GM21619 (cell line): ENCODE measurements around the gene SLC4A4.
A peak's percentile ranks its signal among the peaks of the same experiment; 100 is the strongest.

Source experiments
- ATAC-seq: cut with Tn5 transposase; IDR thresholded peaks from one replicate; pipeline ENCODE4 v1.9.1; 2021; ENCODE audit not compliant: unreplicated experiment

SLC4A4 gene

DNA sequence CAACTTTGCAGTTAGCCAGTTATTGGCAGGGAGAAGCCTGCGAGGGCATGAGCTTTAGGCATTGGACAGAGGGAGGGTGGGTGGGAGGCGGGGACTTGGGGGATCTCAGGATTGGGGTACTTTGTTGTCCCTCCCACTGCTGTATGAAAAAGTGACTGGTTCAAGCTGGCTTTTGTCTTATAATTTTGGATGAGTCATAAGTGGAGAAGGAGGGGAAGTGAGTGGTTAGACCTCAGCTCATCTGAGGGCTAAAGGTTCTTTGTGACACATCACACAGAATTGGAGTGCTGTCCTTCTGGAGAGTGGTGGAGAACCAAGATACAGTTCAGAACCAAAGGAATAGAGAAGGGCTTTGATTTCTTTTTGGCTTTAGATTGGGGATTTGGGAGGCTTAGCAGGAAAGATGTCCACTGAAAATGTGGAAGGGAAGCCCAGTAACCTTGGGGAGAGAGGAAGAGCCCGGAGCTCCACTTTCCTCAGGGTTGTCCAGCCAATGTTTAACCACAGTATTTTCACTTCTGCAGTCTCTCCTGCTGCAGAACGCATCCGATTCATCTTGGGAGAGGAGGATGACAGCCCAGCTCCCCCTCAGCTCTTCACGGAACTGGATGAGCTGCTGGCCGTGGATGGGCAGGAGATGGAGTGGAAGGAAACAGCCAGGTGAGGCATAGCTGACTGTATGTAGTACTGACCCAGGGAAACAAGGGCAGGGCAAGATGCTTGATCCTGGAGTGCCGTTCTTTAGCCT lies at the start of gene SLC4A4:
SLC4A4 (plus strand) TSS at position 175 of the 748 bp plus-strand sequence.
- peak; percentile 99 for ATAC-seq

DNA sequence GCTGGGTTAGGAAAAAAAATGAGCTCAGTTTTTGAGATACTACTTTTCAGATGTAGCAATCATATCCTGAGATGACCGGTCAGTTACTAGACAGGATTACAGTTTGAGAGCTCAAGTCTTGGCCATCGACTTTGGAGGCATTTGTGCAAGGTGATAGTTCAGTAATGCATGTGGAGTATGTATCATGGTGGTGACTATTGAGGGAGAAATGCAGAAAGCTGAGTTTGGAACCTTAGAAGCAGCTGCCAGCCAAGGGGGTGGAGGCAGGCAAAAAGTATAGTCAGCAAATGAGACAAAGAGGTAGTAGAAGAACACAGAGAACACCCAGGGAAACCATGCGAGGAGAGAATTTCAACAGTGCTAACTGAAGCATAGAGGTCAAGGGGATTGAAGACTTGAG lies 48.7 kb upstream of the SLC4A4 start:
- ATAC-seq = no peak

DNA sequence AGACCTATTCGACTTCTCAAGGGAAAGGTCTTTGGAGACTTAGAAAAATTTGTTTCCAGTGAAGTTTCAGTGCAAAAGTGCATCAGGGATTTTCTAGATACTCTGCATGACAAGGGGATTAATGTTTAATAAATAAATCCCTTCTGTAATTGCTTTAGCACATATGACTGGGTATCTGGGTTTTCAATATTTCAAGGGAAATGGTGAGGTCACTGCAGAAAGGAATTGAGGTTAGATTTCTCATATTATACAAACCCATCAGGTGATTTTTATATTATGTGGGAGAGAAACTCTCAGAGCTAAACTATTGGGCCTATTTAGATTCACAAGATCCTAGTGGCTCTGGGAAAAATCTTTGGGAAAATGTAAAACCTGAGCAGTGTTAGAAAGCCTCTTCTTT lies 48.3 kb upstream of the SLC4A4 start:
- ATAC-seq = no peak

DNA sequence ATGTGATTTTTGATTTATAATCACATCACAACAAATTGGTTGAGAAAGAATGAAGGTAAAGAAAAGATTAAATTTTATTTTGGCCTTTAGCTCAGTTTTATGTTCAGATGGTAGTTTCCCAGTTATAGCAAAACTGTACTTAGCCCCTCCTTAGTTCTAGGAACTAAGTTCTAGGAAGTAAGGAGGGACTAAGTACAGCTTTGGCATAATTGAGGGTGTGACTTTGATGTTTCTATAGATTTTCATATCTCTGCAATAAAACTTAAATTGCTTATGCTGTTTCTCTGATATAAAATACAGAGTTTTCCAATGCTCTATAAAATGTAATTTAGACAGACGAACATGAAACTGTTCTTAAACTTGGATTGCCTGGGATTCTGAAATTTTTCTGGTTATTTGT lies 46.6 kb upstream of the SLC4A4 start:
- ATAC-seq = no peak

DNA sequence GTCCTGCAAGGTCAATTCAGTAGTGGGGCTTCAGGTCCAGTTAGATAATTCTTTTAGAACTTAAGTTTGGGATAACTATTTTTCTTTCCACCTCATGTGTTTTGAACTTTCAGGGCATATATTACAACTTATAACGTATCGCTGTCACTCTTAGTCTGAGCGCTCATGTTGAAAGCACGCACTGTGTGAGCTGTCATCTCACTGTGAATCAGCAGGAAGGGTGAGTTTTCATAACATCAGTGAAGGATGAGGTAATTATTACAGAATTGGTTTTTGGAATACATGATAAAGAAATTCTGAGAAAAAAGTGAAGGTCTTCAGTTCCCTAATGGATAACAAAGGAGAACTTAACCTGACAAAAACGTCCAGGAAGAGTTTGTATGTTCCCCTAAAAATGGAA lies 45.1 kb upstream of the SLC4A4 start:
- no peak for ATAC-seq

DNA sequence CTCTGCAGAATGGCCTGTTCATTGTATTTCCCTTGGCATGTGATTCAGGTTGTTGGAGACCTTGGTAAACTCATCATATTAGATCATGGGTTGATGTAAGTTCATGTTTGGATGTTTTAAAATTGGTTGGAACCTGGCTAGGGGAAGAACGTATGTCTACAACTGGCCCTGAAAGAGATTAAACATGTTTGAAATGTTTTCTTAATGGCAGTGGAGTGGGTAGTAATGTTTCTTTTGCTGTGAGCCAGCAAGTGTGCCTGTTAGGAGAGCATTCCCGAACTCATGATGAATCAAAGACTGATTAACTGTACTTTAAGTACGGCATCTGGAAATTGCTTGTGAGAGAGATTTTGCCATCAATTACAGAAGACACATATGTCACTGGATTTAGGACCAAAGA lies 44.5 kb upstream of the SLC4A4 start:
- no peak for ATAC-seq

DNA sequence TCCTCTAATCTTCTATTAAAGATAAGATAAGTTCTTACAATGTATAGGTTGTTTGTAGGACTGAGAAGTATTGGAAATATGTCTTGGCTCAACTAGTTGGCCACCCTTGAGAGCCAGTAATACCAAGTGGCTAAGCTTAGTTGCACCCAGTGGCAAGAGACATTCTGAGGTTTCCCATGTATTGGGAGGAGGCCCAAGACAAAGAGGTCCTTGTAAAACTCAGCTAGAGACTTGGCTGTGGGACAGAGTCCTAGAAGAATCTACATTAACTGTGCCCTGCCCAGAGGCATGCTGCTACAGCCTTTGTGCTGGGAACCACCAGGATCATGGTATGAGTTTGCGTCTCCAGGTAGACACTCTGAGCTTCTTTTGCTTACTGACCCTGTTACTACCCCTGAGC lies 41.9 kb upstream of the SLC4A4 start:
- ATAC-seq = no peak

DNA sequence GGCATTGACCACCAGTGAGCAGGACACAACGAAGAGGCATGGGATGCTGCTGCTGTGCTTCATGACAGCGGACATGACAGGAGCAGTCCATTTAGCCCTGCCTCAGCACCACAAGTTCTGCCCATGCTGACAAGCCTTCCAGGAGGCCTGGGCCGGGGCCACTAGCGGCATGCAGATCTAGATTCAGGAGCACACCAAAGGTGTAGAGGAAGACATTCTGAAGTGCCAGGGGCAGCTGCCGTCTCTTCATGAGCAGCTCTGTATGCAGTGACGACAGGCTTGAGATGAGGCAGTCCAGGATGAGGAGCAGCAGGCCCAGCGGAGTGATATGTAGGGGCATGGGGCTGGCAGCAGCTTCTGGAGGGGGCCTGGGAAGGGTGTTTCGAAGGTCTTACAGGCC lies 38.5 kb upstream of the SLC4A4 start:
- no peak for ATAC-seq

DNA sequence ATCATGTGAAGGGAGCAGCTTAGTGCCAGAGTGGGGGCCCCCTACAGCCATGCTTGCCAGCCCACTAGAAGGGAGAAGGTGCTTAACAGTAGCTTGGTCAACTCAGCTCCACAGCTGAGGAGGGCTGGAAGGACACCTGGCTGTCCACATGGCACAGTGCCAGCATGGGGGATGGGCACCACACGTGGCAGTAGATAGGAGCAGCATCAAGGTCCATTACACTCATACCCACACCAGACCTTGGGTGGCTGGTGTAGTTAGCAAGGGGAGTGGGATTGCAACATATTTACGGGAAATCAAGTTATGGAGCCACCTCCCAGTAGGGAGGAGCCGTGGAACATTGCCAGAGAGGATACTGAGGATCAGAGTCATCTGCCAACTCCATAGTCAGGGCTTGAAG lies 37.9 kb upstream of the SLC4A4 start:
- ATAC-seq = no peak

DNA sequence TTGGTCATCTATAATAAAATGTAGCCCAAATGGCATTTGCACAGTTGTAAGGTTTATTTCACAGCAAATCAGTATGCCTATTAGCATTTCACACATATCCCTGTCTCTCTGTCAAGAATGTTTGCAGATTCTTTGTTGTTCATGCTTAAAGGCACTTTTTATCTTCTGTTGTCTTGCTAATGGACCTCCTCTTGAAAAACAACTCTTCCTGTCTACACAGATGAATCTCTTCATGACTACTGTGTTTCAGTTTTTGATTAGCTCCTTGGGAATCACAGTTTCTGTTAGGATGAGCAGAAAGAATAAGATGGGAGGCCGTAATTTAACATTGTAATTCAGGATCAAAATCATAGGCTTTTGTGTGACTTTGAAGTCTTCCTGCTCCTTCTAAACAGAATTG lies 35.5 kb upstream of the SLC4A4 start:
- ATAC-seq = no peak

DNA sequence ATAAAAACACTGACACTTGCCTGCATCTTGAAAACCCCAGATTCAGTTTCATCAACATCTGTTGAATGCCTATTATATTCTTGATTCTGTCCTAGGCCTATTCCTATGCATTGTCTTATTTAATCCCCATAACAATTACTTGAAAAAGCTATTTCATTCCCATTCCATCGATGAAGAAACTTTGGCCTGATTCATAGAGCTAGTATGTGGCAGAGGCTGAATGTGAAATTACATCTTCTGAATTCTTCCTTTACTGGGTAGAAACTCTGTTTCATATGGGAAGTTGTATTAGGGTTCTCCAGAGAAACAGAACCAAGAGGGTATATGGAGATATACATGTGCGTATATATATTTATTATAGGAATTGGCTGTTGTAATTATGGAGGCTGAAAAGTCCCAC lies 35.0 kb upstream of the SLC4A4 start:
- ATAC-seq = no peak

DNA sequence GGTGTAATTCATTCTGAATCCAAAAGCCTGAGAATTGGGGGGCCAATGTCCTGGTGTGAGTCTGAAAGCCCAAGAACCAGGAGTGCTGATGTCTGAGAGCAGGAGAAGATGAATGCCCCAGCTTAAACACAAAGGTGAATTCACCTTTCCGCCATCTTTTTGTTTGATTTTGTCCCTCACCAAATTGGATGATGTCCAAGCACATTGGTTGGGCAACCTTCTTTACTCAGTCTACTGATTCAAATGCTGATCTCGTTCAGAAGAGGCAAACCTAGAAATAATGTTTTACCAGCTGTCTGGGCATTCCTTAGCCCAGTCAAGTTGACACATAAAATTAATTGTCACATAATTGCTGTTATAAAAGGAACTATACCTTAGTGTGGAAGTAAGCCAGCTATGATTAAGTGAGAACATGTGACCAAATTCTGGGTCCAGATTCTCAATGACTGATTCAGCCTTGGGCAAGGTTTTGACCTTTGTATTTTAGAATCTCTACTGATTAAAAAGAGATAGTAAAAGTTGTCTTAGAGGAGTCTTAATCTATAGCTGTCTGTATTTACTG lies 34.5 kb upstream of the SLC4A4 start:
- no peak for ATAC-seq

DNA sequence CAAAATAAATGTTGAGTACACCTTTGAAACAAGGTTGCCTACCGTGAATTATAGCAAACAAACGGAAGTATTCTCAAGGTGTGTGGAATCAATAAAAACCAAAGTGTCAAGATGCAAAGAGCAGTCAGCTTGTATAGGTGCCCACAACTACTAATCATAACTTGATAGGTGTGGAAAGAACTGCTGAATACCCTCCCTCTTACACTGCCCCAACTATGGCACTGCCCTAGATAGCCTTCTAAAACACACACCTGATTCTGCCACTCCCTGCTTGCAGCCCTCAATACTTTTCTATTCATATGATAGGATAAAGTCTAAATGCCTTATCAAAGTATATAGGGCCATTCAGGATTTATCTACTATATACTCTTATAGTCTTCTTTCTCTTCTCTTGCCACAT lies 31.1 kb upstream of the SLC4A4 start:
- ATAC-seq = no peak

DNA sequence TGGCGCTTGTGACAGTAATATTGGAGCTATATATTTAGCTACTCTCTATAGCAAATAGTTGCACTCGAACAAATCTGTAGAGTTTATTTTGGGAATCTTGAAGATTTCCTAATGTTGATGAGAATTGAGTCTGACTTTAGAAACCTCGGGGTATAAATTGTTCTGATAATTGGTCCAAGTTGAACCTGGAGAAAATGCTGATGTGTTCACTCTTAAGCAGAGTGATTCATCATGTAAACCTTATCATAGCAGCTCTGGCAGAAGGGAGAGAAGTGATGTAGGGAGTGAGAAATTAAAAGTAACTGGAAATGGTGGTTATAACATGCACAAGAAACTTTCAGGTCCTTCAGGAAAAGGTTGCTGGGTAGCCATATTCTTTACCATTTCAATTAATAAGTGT lies 16.4 kb upstream of the SLC4A4 start:
- no peak for ATAC-seq

DNA sequence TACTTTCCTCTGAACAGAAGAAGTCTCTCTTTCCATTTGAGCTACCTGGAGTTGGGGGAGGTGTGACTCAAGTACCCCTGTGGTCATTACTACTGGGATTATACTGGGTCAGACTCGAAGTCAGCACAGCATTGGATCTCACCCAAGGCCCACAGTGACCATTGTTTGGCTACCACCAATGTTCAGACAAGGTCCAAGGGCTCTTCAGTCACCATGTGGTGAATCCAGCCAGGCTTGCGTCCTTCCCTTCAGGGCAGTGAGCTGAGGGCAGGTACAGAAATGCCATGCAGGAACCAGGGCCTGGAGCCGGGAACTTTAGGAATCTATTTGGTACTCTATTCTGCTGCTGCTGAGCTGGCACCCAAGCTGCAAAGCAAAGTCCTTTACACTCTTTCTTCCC lies 5.5 kb upstream of the SLC4A4 start:
- no peak for ATAC-seq

DNA sequence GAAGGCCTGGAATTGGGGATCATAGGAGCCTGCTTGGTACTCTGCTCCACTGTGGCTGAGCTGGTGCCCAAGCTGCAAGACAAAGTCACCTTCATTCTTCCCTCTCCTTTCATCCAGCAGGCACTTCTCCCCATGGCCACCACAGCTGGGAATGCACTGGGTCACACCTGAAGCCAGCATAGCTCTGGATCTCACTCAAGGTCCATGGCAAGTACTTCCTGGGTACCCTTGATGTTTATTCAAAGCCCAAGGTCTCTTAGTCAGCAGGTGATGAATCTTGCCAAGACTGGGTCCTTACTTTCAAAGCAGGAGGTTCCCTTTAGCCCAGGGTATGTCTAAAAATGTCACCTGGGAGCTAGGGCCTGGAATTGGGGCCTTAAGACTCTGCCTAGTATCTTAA lies 4.9 kb upstream of the SLC4A4 start:
- no peak for ATAC-seq

DNA sequence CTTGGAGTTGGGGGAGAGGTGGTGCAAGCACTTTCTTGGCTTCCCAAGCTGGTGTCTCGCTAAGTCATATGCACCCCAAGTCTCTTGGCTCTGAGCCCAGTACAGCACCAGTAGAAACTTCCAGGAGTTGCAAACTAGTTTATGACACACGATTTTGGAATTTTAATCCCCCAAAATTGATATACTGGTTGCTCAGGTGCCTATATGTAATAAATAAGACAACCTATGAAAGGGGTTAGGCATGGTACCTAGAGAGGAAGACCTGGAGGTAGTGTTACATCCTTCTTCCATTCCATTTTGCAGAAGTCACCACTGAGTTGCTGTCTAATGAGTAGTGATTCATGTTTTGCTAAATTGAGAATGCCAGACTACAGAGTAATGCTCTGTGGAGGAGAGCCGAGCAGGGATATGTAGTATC lies 4.3 kb upstream of the SLC4A4 start:
- no peak for ATAC-seq

DNA sequence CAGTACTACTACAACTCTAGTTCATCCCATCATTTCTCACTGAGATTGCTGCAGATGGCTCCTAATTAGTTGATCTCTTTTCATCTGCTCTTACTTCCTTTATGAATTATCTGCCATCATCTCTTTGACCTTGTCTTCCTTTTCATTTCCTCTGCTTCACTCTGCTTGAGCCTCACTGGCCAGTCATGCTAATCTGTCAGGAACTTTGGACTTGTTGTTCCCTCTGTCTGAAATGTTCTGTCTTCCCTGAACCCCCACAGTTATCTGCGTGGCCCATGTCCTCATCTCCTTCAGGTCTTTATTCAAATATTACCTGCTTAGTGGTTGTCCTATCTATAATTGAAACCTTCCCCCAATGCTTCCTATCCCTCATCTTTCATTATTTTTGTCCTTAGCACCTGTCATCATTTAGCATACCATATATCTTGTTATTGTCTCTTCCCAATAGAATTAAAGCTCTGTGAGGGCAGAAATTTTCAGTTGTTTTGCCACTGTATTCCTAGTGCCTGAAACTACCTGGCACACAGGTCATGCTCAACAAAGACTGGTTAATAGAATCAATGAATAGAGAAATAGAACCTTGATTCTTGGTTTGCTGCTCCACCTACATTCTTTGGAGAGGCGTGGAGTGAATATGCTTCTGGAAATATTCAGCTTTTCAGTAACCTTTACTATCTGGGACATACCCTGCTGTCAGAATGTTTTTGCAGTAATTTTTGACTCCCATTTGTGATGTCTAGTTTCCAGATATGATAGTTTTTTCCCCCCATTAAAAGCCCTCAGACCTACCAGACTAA lies 5.0 kb downstream of the SLC4A4 start:
- ATAC-seq = no peak

DNA sequence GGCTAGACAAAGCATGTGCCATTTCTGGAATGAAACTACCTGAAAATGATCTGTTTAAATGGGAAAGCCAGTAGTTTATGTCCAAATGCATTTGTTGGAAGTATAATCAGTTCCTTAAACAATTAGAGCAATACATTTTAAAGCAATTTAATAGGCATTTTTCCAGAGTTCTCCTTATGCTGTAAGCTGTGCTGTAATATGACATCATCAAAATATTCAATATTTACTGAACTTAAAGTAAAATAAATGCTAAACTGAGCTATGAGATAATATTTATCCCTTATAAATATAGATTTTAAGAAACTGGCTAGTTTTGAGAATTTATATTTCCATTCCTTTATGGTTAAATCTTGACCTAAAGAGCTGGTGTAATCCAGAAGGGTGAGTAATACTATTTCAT lies 7.9 kb downstream of the SLC4A4 start:
- ATAC-seq = no peak

DNA sequence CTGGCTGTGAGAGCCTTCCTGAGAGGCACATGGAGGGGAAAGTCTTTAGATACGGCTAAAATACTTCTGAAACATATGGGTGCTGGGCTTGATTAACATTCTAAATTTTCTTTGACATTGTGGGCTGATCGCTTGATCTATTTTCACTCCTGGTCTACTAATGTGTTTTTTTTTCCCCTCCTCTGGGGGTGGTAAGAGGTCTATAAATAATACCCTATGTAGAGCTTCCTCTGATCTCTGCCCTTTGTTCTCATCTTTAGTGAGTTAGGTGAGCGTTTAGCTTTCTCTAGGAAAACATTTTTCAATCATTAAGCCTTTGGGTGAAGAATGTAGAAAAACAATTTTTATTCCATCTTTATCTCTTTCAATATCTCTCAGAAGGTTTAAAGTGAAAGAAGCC lies 9.8 kb downstream of the SLC4A4 start:
- no peak for ATAC-seq

DNA sequence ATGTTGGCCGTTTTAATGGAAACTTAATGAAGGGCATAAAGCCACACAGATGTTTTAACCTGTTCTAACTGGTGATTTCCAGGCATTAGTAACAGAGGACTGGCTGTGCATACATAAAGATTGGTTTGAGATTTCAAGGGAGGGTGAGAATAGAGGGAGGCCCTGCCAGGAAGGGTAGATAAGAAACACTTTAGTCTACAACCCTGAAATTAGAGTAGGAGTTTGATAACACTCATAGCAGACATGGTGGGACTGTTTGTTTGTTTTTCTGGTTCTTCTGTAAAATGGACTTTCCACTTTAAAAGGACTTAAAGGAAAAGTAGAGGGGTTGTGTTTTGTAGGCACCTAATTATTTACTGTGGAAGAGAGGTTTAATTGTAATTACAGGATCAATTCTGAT lies 16.2 kb downstream of the SLC4A4 start:
- no peak for ATAC-seq

DNA sequence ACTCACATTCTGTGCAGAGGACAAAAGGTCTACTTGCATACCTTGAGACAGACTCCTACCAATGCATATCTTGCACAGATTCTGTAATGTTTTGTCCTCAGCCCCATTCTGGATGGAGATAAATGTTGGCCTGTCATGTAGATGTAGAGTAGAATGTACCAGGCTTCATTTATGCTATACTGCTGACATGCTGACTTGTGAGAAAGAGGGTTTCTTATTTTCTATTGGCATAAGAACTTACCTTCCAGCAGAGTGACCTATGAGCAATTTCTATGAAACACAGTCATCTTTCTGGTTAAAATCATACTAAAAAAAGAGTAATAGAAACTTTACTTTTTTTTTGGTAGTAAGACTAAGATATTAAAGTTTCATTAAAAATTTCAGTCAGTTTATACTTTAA lies 17.2 kb downstream of the SLC4A4 start:
- ATAC-seq = no peak
